ENCODE data around the gene BBS12. TPM values are rescaled to one million over a fixed set of nuclear protein-coding genes. Genes with fewer than 3 reads are reported as not detected.

BBS12 gene
- total RNA-seq, 4 donors from 2014 or later: 3.2 to 5.7 (median 3.7) TPM

DNA sequence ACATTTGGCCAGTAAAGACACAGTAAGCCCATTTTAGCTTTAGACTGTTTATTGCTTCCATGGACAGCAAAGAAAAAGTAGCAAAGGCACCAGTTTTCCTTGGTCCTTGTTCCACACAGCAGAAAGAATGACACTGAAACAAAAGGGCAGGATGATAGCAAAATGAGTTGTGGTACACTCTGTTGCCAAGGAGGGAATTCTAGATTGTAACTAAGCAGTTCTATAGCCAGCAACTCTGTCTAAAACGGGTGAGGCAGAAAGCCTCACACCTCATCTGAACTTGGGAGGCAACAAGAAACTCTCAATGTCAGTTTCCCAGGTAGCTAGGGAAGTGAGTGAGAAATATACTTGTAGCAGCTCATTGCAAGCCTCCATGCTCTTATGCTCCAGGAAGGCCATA lies 39.2 kb downstream of the BBS12 start:
- TF ChIP-seq, protein P1, sequence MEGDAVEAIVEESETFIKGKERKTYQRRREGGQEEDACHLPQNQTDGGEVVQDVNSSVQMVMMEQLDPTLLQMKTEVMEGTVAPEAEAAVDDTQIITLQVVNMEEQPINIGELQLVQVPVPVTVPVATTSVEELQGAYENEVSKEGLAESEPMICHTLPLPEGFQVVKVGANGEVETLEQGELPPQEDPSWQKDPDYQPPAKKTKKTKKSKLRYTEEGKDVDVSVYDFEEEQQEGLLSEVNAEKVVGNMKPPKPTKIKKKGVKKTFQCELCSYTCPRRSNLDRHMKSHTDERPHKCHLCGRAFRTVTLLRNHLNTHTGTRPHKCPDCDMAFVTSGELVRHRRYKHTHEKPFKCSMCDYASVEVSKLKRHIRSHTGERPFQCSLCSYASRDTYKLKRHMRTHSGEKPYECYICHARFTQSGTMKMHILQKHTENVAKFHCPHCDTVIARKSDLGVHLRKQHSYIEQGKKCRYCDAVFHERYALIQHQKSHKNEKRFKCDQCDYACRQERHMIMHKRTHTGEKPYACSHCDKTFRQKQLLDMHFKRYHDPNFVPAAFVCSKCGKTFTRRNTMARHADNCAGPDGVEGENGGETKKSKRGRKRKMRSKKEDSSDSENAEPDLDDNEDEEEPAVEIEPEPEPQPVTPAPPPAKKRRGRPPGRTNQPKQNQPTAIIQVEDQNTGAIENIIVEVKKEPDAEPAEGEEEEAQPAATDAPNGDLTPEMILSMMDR (IDR thresholded peaks at IDR 0.05): no peak
- ATAC-seq (ENCODE audit: low FRiP score) (no peak), DNase-seq (ENCODE audit: low spot score) (no peak)

DNA sequence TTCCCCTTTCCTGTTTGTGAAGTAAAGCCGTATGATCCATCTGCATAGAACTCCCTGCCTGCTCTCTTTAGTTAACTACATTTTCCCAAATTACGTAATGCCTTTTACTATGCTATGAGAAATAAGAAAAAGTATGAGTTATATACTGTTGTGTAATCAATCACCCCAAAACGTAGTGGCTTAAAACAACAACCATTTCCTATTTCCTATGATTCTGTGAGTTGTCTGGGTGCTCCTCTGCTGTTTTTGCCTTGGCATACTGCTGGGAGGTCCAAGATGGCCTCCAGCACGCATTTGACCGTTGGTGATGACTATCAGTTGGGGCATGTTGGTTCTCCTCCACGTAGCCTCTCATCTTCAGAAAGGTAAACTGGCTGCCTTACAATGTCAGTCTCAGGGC lies 39.8 kb downstream of the BBS12 start:
- TF ChIP-seq, protein P1 (IDR thresholded peaks at IDR 0.05): no peak
- DNase-seq (ENCODE audit: low spot score): no peak

GRCh38 chr4:122772986-122773385 lies 40.5 kb downstream of the BBS12 start:
- TF ChIP-seq, protein P1 (IDR thresholded peaks at IDR 0.05): no peak
- no peak for DNase-seq (ENCODE audit: low spot score)
- no peak for ATAC-seq (ENCODE audit: low FRiP score)

More for the DNA sequence above, 39.8 kb downstream of the BBS12 start:
- no peak for ATAC-seq (ENCODE audit: low FRiP score)

DNA sequence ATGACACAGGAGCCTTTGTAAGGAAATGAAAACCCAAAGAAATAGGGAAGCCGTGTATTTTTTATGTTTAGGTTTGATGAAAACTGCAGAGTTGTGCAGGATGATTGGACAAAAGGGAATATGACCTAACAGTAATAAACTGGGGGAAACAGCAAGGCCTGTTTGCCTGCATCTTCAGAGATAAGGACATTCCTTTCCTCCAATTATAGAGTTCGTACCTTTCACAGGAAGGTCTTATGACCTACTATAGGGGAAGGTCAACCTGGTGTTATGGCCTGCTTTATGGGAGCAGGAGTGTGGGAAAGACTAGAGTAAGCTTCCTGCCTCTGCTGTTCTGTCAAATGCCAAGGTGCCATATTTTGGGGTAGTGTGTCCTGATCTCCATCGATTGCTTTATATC lies 42.5 kb downstream of the BBS12 start:
- DNase-seq (ENCODE audit: low spot score) (no peak), ATAC-seq (ENCODE audit: low FRiP score) (no peak)
- TF ChIP-seq, protein P1 (IDR thresholded peaks at IDR 0.05): no peak

DNA sequence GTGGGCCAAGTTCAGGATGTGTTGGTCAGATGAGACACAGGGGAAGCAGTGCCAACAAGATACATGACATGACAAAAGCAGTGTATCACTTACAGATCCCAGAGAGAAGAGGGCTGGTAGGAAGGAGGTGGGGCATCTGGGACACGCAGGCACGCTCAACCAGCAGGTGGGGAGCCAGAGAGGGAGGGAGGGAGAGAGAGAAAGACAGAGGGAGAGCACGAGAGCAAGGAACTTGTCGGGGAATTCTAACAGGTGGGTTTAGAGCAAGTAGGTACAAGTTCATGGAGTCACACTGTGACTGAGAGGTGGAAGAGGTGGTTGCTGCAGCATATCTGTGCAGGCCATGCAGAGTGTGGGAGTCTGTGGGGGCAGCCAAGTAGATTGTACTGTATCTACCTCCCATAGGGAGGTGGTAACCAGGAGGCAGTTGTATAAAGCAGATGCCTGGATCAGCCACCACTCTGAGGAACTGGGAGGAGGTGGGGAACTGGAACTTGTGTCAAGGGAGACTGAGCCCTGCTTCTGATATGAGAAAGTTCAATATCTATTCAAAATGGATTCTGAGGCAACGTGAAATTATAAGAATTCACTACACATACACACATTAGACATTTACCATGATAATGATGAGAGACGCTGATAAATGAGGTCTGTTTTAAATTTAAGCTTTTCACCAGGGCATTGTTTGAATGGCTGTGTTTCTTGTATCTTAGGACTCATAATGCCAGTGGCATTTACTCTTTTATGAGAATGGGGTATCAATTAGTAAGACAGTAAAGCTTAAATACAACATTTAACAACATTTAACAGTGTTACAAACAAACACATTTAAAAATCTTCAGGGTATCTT lies 43.7 kb downstream of the BBS12 start:
- DNase-seq (ENCODE audit: low spot score): no peak
- no peak for ATAC-seq (ENCODE audit: low FRiP score)
- TF ChIP-seq, protein P1 (IDR thresholded peaks at IDR 0.05): no peak

- TF ChIP-seq, protein P1 (IDR thresholded peaks at IDR 0.05): no peak
- ATAC-seq (ENCODE audit: low FRiP score) (no peak), DNase-seq (ENCODE audit: low spot score) (no peak)
Observed at GRCh38 chr4:122776916-122777315, 44.4 kb downstream of the BBS12 start.

Measured in omental fat pad (tissue), 4 donors.